HEK293 (cell line): Measurements from ENCODE around the gene CLEC19A.

Source experiments
- CTCF ChIA-PET: fragments of 350-600 bp; formaldehyde crosslinking; extraction: SDS; loops from one replicate; lab custom pipeline; 2021; ENCODE audit warnings: antibody characterized with exemption; lab: Yijun Ruan, JAX
- POLR2A ChIA-PET: fragments of 300-600 bp; formaldehyde crosslinking; extraction: SDS; loops from one replicate; lab custom pipeline; 2020; ENCODE audit warnings: antibody characterized with exemption, inconsistent platforms; lab: Yijun Ruan, JAX
- H3K27ac ChIP-seq: fragments of 200-500 bp; sonication (Bioruptor generic); 2 replicates; pipeline ENCODE4 v1.5.1; 2014; ENCODE audit warnings: low read depth, low read length, control low read depth, inconsistent platforms; ENCODE audit errors: extremely low read depth
- H3K36me3 ChIP-seq, 2 experiments: fragments of 200-500 bp in 1 of 2; sonication (Bioruptor generic) in 1 of 2; 1 replicate in 1 of 2; 2 replicates in 1 of 2; pipeline ENCODE4 v1.5.1; 2014 to 2017; ENCODE audit warnings: inconsistent platforms in 2 of 2, low read length in 2 of 2; ENCODE audit not compliant: control insufficient read depth in 2 of 2, insufficient read depth in 1 of 2
- H3K4me1 ChIP-seq: fragments of 200-500 bp; sonication (Bioruptor generic); 2 replicates; pipeline ENCODE4 v1.5.1; 2014; ENCODE audit warnings: mild to moderate bottlenecking, low read length, inconsistent platforms; ENCODE audit not compliant: control insufficient read depth, insufficient read depth
- H3K4me3 ChIP-seq: 2 replicates; pipeline ENCODE4 v1.5.1; 2011; ENCODE audit warnings: low read depth, mild to moderate bottlenecking, control low read depth, low read length, moderate library complexity
- H3K9me3 ChIP-seq: fragments of 200-500 bp; sonication (Bioruptor generic); 2 replicates; pipeline ENCODE4 v1.5.1; 2014; ENCODE audit warnings: low read depth, low read length, inconsistent platforms; ENCODE audit not compliant: control insufficient read depth, insufficient read depth
- GLI2 ChIP-seq: fragments of 450-650 bp; formaldehyde crosslinking; IDR thresholded peaks from 2 replicates; pipeline ENCODE4; 2017; ENCODE audit warnings: missing biosample characterization, missing genetic modification characterization, low read depth, borderline replicate concordance
- HOXC10 ChIP-seq: sonication (generic); formaldehyde crosslinking; IDR thresholded peaks from 2 replicates; pipeline ENCODE4 v1.8.1; 2023; ENCODE audit warnings: mild to moderate bottlenecking, missing genetic modification reagents
- KLF16 ChIP-seq: fragments of 450-650 bp; formaldehyde crosslinking; IDR thresholded peaks from 2 replicates; pipeline ENCODE4 v1.5.1; 2017; ENCODE audit warnings: missing biosample characterization, missing genetic modification characterization
- KLF8 ChIP-seq: fragments of 450-650 bp; formaldehyde crosslinking; IDR thresholded peaks from 2 replicates; pipeline ENCODE4 v1.5.1; 2016; ENCODE audit warnings: missing biosample characterization, missing genetic modification characterization
- OSR2 ChIP-seq: fragments of 450-650 bp; formaldehyde crosslinking; IDR thresholded peaks from 2 replicates; pipeline ENCODE4 v1.5.1; 2016; ENCODE audit warnings: missing biosample characterization, missing genetic modification characterization
- PRDM1 ChIP-seq: fragments of 450-650 bp; formaldehyde crosslinking; IDR thresholded peaks from 2 replicates; pipeline ENCODE4; 2016; ENCODE audit warnings: missing biosample characterization, missing genetic modification characterization
- SCRT2 ChIP-seq: fragments of 450-650 bp; formaldehyde crosslinking; IDR thresholded peaks from 2 replicates; pipeline ENCODE4 v1.5.1; 2016; ENCODE audit warnings: missing biosample characterization, missing genetic modification characterization
- SETDB1 ChIP-seq: IDR thresholded peaks from one replicate; pipeline ENCODE4 v1.6.1; 2017; ENCODE audit warnings: mild to moderate bottlenecking, low read length, moderate library complexity, mixed read lengths; ENCODE audit not compliant: insufficient read length
- WT1 ChIP-seq: fragments of 450-650 bp; formaldehyde crosslinking; IDR thresholded peaks from 2 replicates; pipeline ENCODE4 v1.5.1; 2016; ENCODE audit warnings: missing biosample characterization, missing genetic modification characterization
- YY2 ChIP-seq: fragments of 450-650 bp; formaldehyde crosslinking; IDR thresholded peaks from 2 replicates; pipeline ENCODE4 v1.5.1; 2016; ENCODE audit warnings: missing biosample characterization, missing genetic modification characterization
- ZBTB1 ChIP-seq: fragments of 450-650 bp; formaldehyde crosslinking; IDR thresholded peaks from 2 replicates; pipeline ENCODE4 v1.5.1; 2016; ENCODE audit warnings: missing biosample characterization, missing genetic modification characterization
- ZBTB11 ChIP-seq: fragments of 450-650 bp; formaldehyde crosslinking; conservative IDR thresholded peaks from 2 replicates; pipeline ENCODE4 v1.5.1; 2016; ENCODE audit warnings: low read depth, missing biosample characterization, missing genetic modification characterization
- ZBTB8A ChIP-seq: fragments of 450-650 bp; formaldehyde crosslinking; IDR thresholded peaks from 2 replicates; pipeline ENCODE4 v1.5.1; 2016; ENCODE audit warnings: missing biosample characterization, missing genetic modification characterization
- ZFP41 ChIP-seq: fragments of 450-650 bp; formaldehyde crosslinking; IDR thresholded peaks from 2 replicates; pipeline ENCODE4 v1.5.1; 2016; ENCODE audit warnings: missing biosample characterization, missing genetic modification characterization, borderline replicate concordance
- ZFP69B ChIP-seq: fragments of 450-650 bp; formaldehyde crosslinking; IDR thresholded peaks from 2 replicates; pipeline ENCODE4 v1.5.1; 2016; ENCODE audit warnings: missing biosample characterization, missing genetic modification characterization
- ZNF10 ChIP-seq: fragments of 450-650 bp; formaldehyde crosslinking; IDR thresholded peaks from 2 replicates; pipeline ENCODE4 v1.5.1; 2017; ENCODE audit warnings: missing biosample characterization, missing genetic modification characterization
- ZNF114 ChIP-seq: fragments of 450-650 bp; formaldehyde crosslinking; IDR thresholded peaks from 2 replicates; pipeline ENCODE4 v1.5.0; 2017; ENCODE audit warnings: missing biosample characterization, missing genetic modification characterization
- ZNF292 ChIP-seq: fragments of 450-650 bp; formaldehyde crosslinking; IDR thresholded peaks from 2 replicates; pipeline ENCODE4 v1.5.1; 2016; ENCODE audit warnings: low read depth, missing biosample characterization, missing genetic modification characterization, borderline replicate concordance
- ZNF350 ChIP-seq: fragments of 450-650 bp; formaldehyde crosslinking; IDR thresholded peaks from 2 replicates; pipeline ENCODE4 v1.5.0; 2017; ENCODE audit warnings: missing biosample characterization, mild to moderate bottlenecking, missing genetic modification characterization
- ZNF585B ChIP-seq: fragments of 450-650 bp; formaldehyde crosslinking; IDR thresholded peaks from 2 replicates; pipeline ENCODE4 v1.5.1; 2016; ENCODE audit warnings: missing biosample characterization, missing genetic modification characterization
- ZNF660 ChIP-seq: fragments of 450-650 bp; IDR thresholded peaks from 2 replicates; pipeline ENCODE4 v1.5.1; 2018; ENCODE audit warnings: missing biosample characterization, mild to moderate bottlenecking, missing genetic modification characterization
- ZNF76 ChIP-seq: fragments of 450-650 bp; formaldehyde crosslinking; IDR thresholded peaks from 2 replicates; pipeline ENCODE4; 2016; ENCODE audit warnings: low read depth, missing biosample characterization, missing genetic modification characterization, borderline replicate concordance
- ZNF768 ChIP-seq: fragments of 450-650 bp; formaldehyde crosslinking; IDR thresholded peaks from 2 replicates; pipeline ENCODE4 v1.5.1; 2018; ENCODE audit warnings: missing biosample characterization, mild to moderate bottlenecking, missing genetic modification characterization
- ZNF792 ChIP-seq: fragments of 450-650 bp; formaldehyde crosslinking; IDR thresholded peaks from 2 replicates; pipeline ENCODE4 v1.5.1; 2016; ENCODE audit warnings: missing biosample characterization, missing genetic modification characterization
- ZSCAN5A ChIP-seq: fragments of 450-650 bp; formaldehyde crosslinking; IDR thresholded peaks from 2 replicates; pipeline ENCODE4 v1.5.1; 2016; ENCODE audit warnings: missing biosample characterization, missing genetic modification characterization

Gene CLEC19A

GRCh38 chr16:19236561-19237209, 48.8 kb upstream of the CLEC19A start (continued):
- TF ChIP-seq ZBTB11 (tag by site-specific recombination) (no peak), WT1 (tag by site-specific recombination) (no peak), ZNF292 (tag by site-specific recombination) (no peak), ZSCAN5A (no peak), GLI2 (no peak), ZNF10 (tag by site-specific recombination) (no peak), HOXC10 (CRISPR knock-in tag) (no peak), ZNF350 (tag by site-specific recombination) (no peak), KLF16 (tag by site-specific recombination) (no peak), ZNF585B (tag by site-specific recombination) (no peak), SETDB1 (no peak), YY2 (tag by site-specific recombination) (no peak), ZNF76 (tag by site-specific recombination) (no peak)
- TF ChIP-seq, all 188 proteins: peak for 0

- Histone ChIP-seq H3K36me3 (no peaks in the 10 kb centered on the region), H3K4me3 (no peak overlapping the region), H3K9me3 (peaks cover 5% of the 10 kb centered on the region), H3K27ac (no peak overlapping the region), H3K4me1 (no peaks in the 10 kb centered on the region)
- POLR2A ChIA-PET: no interaction called here
- TF ChIP-seq OSR2 (tag by site-specific recombination) (no peak), ZBTB1 (tag by site-specific recombination) (no peak), ZFP41 (no peak), ZNF660 (tag by site-specific recombination) (no peak), ZFP69B (tag by site-specific recombination) (no peak), ZNF768 (tag by site-specific recombination) (no peak), SCRT2 (tag by site-specific recombination) (no peak), ZBTB8A (tag by site-specific recombination) (no peak), PRDM1 (no peak), ZNF114 (tag by site-specific recombination) (no peak), KLF8 (tag by site-specific recombination) (no peak), ZNF792 (no peak)
- CTCF ChIA-PET: no interaction called here
Measured at GRCh38 chr16:19238406-19238805, 47.1 kb upstream of the CLEC19A start.
